ENCODE results near the gene NFE2L1.

The NFE2L1 gene

DNA sequence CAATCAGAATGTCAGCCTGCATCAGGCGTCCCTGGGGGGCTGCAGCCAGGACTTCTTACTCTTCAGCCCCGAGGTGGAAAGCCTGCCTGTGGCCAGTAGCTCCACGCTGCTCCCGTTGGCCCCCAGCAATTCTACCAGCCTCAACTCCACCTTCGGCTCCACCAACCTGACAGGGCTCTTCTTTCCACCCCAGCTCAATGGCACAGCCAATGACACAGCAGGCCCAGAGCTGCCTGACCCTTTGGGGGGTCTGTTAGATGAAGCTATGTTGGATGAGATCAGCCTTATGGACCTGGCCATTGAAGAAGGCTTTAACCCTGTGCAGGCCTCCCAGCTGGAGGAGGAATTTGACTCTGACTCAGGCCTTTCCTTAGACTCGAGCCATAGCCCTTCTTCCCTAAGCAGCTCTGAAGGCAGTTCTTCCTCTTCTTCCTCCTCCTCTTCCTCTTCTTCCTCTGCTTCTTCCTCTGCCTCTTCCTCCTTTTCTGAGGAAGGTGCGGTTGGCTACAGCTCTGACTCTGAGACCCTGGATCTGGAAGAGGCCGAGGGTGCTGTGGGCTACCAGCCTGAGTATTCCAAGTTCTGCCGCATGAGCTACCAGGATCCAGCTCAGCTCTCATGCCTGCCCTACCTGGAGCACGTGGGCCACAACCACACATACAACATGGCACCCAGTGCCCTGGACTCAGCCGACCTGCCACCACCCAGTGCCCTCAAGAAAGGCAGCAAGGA is 10.4 kb downstream of the NFE2L1 start:
- peaks cover 80% of the 10 kb centered on the region for H3K79me2 ChIP-seq (ENCODE audit: low read length)
- H4K20me1 ChIP-seq (ENCODE audit: insufficient read depth, low read length) = no peaks in the 10 kb centered on the region
- H3K27ac ChIP-seq (ENCODE audit: low read length) = no peak overlapping the region

DNA sequence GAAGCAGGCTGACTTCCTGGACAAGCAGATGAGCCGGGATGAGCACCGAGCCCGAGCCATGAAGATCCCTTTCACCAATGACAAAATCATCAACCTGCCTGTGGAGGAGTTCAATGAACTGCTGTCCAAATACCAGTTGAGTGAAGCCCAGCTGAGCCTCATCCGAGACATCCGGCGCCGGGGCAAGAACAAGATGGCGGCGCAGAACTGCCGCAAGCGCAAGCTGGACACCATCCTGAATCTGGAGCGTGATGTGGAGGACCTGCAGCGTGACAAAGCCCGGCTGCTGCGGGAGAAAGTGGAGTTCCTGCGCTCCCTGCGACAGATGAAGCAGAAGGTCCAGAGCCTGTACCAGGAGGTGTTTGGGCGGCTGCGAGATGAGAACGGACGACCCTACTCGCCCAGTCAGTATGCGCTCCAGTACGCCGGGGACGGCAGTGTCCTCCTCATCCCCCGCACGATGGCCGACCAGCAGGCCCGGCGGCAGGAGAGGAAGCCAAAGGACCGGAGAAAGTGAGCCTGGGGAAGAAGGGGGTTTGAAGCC is 11.0 kb downstream of the NFE2L1 start:
- H3K4me3 ChIP-seq (ENCODE audit: low read length) = no peak overlapping the region
- no peak for DNase-seq
- H3K79me2 ChIP-seq (ENCODE audit: low read length) = peaks cover 74% of the 10 kb centered on the region
- H3K9me2 ChIP-seq (replicated peaks; ENCODE audit: insufficient read depth, low read length) = no peaks in the 10 kb centered on the region
- H4K20me1 ChIP-seq (ENCODE audit: insufficient read depth, low read length) = no peaks in the 10 kb centered on the region
- H3K27ac ChIP-seq (ENCODE audit: low read length) = no peak overlapping the region
- H2AFZ ChIP-seq (ENCODE audit: low read length) = no peak overlapping the region
- no peaks in the 10 kb centered on the region for H3K27me3 ChIP-seq (replicated peaks; ENCODE audit: insufficient read depth, low read length)
- H3F3A ChIP-seq (ENCODE audit: insufficient read depth, low read length) = 0 out of 2 replicates have a peak, but pooled peaks cover 4% of the 10 kb centered on the region
- no peak overlapping the region for H3K9ac ChIP-seq (ENCODE audit: low read length)
- H3K4me2 ChIP-seq (ENCODE audit: low read depth, low read length) = no peak overlapping the region
- TF ChIP-seq, protein P1, sequence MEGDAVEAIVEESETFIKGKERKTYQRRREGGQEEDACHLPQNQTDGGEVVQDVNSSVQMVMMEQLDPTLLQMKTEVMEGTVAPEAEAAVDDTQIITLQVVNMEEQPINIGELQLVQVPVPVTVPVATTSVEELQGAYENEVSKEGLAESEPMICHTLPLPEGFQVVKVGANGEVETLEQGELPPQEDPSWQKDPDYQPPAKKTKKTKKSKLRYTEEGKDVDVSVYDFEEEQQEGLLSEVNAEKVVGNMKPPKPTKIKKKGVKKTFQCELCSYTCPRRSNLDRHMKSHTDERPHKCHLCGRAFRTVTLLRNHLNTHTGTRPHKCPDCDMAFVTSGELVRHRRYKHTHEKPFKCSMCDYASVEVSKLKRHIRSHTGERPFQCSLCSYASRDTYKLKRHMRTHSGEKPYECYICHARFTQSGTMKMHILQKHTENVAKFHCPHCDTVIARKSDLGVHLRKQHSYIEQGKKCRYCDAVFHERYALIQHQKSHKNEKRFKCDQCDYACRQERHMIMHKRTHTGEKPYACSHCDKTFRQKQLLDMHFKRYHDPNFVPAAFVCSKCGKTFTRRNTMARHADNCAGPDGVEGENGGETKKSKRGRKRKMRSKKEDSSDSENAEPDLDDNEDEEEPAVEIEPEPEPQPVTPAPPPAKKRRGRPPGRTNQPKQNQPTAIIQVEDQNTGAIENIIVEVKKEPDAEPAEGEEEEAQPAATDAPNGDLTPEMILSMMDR (IDR thresholded peaks at IDR 0.05; ENCODE audit: low read length) = no peak
- no peak for TF ChIP-seq EZH2 (optimal IDR thresholded peaks at IDR 0.05; ENCODE audit: low read depth, low read length)
- TF ChIP-seq EZH2phosphoT487 (IDR thresholded peaks at IDR 0.05; ENCODE audit: low read length) = no peak
- no peaks in the 10 kb centered on the region for H3K9me3 ChIP-seq (replicated peaks; ENCODE audit: insufficient read depth, low read length)
- H3K4me1 ChIP-seq (ENCODE audit: low read length) = peaks cover 28% of the 10 kb centered on the region
- peaks cover 24% of the 10 kb centered on the region for H3K36me3 ChIP-seq (replicated peaks; ENCODE audit: insufficient read depth, low read length)

More for the DNA sequence above, 10.4 kb downstream of the NFE2L1 start:
- Histone ChIP-seq H3K4me1 (ENCODE audit: low read length) (peaks cover 32% of the 10 kb centered on the region), H3K4me2 (ENCODE audit: low read depth, low read length) (no peak overlapping the region), H3K36me3 (replicated peaks; ENCODE audit: insufficient read depth, low read length) (peaks cover 27% of the 10 kb centered on the region), H3K9me3 (replicated peaks; ENCODE audit: insufficient read depth, low read length) (no peaks in the 10 kb centered on the region), H3K4me3 (ENCODE audit: low read length) (no peak overlapping the region), H3K9ac (ENCODE audit: low read length) (no peak overlapping the region), H3K9me2 (replicated peaks; ENCODE audit: insufficient read depth, low read length) (no peaks in the 10 kb centered on the region), H2AFZ (ENCODE audit: low read length) (no peak overlapping the region), H3F3A (ENCODE audit: insufficient read depth, low read length) (0 out of 2 replicates have a peak, but pooled peaks cover 4% of the 10 kb centered on the region), H3K27me3 (replicated peaks; ENCODE audit: insufficient read depth, low read length) (no peaks in the 10 kb centered on the region)
- no peak for DNase-seq
- TF ChIP-seq, protein P1 (IDR thresholded peaks at IDR 0.05; ENCODE audit: low read length) = no peak
- no peak for TF ChIP-seq EZH2phosphoT487 (IDR thresholded peaks at IDR 0.05; ENCODE audit: low read length)

GRCh38 chr17:48060249-48060648 is 12.1 kb downstream of the NFE2L1 start:
- TF ChIP-seq EZH2 (optimal IDR thresholded peaks at IDR 0.05; ENCODE audit: low read depth, low read length) = no peak
- no peak for TF ChIP-seq EZH2phosphoT487 (IDR thresholded peaks at IDR 0.05; ENCODE audit: low read length)
- TF ChIP-seq, protein P1 (IDR thresholded peaks at IDR 0.05; ENCODE audit: low read length) = no peak
- no peak overlapping the region for H3K27ac ChIP-seq (ENCODE audit: low read length)
- no peak overlapping the region for H3K4me2 ChIP-seq (ENCODE audit: low read depth, low read length)
- no peak overlapping the region for H3K4me3 ChIP-seq (ENCODE audit: low read length)
- H3F3A ChIP-seq (ENCODE audit: insufficient read depth, low read length) = peaks cover 11% of the 10 kb centered on the region; the same call in 1 of the 2 replicates
- peaks cover 71% of the 10 kb centered on the region for H3K79me2 ChIP-seq (ENCODE audit: low read length)
- H3K9ac ChIP-seq (ENCODE audit: low read length) = no peak overlapping the region
- H2AFZ ChIP-seq (ENCODE audit: low read length) = no peak overlapping the region
- no peak for DNase-seq
- H3K36me3 ChIP-seq (replicated peaks; ENCODE audit: insufficient read depth, low read length) = peaks cover 24% of the 10 kb centered on the region
- H3K9me3 ChIP-seq (replicated peaks; ENCODE audit: insufficient read depth, low read length) = no peaks in the 10 kb centered on the region
- H3K9me2 ChIP-seq (replicated peaks; ENCODE audit: insufficient read depth, low read length) = no peaks in the 10 kb centered on the region
- peaks cover 20% of the 10 kb centered on the region for H3K4me1 ChIP-seq (ENCODE audit: low read length)
- no peaks in the 10 kb centered on the region for H4K20me1 ChIP-seq (ENCODE audit: insufficient read depth, low read length)
- H3K27me3 ChIP-seq (replicated peaks; ENCODE audit: insufficient read depth, low read length) = no peaks in the 10 kb centered on the region
